Gastroesophageal sphincter (tissue), 3 donors: ENCODE measurements around the gene CACNA1F.

Source experiments
- EP300 ChIP-seq: sonication (generic); formaldehyde crosslinking; IDR thresholded peaks from one replicate; pipeline ENCODE4 v1.6.1; 2017; ENCODE audit warnings: antibody characterized with exemption, mild to moderate bottlenecking
- POLR2A ChIP-seq, 2 donors: fragments of 450-650 bp; IDR thresholded peaks; one replicate each; pipeline ENCODE4 v1.6.1; 2017; ENCODE audit warnings: antibody characterized with exemption in 2 of 2, mild to moderate bottlenecking in 2 of 2, moderate library complexity in 1 of 2
- POLR2AphosphoS5 ChIP-seq: sonication (generic); formaldehyde crosslinking; IDR thresholded peaks from one replicate; pipeline ENCODE4 v1.6.1; 2017; ENCODE audit warnings: antibody characterized with exemption
- TF ChIP-seq, protein P1 (sequence below), 4 experiments: fragments of 200-600 bp in 2 of 4; fragments of 450-650 bp in 2 of 4; sonication (generic) in 1 of 4; IDR thresholded peaks; one replicate each; pipeline ENCODE4 v1.5.1; 2017 to 2019; ENCODE audit warnings: antibody characterized with exemption in 4 of 4, mild to moderate bottlenecking in 2 of 4, moderate library complexity in 2 of 4

GRCh38 chrX:49203536-49203935, 29.6 kb downstream of the CACNA1F start:
- TF ChIP-seq, protein P1, sequence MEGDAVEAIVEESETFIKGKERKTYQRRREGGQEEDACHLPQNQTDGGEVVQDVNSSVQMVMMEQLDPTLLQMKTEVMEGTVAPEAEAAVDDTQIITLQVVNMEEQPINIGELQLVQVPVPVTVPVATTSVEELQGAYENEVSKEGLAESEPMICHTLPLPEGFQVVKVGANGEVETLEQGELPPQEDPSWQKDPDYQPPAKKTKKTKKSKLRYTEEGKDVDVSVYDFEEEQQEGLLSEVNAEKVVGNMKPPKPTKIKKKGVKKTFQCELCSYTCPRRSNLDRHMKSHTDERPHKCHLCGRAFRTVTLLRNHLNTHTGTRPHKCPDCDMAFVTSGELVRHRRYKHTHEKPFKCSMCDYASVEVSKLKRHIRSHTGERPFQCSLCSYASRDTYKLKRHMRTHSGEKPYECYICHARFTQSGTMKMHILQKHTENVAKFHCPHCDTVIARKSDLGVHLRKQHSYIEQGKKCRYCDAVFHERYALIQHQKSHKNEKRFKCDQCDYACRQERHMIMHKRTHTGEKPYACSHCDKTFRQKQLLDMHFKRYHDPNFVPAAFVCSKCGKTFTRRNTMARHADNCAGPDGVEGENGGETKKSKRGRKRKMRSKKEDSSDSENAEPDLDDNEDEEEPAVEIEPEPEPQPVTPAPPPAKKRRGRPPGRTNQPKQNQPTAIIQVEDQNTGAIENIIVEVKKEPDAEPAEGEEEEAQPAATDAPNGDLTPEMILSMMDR (IDR thresholded peaks at IDR 0.05), result no peak
- TF ChIP-seq POLR2A (IDR thresholded peaks at IDR 0.05), result no peak
- no peak for TF ChIP-seq EP300
- TF ChIP-seq POLR2AphosphoS5, result no peak
